ENCODE results near the gene GAL3ST1. TPM values are rescaled to one million over a fixed set of nuclear protein-coding genes. Genes with fewer than 3 reads are reported as not detected.
"Not testable (repeated sequence)": the region's sequence is repeated elsewhere in the genome, so short reads cannot be mapped to it uniquely, and the experiment has no call there.

The GAL3ST1 gene
- total RNA-seq, 1 donor from 2014 or later: under 0.01 TPM

DNA sequence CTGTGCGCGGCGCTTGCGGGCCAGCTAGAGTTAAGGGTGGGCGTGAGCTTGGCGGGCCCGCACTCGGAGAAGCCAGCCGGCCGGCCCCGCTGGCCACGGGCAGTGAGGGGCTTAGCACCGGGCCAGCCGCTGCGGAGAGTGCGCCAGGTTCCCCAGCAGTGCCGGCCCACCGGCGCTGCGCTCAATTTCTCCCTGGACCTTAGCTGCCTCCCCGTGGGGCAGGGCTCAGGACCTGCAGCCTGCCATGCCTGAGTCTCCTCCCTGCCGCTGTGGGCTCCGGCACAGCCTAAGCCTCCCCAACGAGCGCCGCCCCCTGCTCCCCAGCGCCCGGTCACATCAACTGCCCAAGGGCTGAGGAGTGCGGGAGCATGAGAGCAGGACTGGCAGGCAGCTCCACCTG is 22.4 kb upstream of the GAL3ST1 start:
- DNase-seq (ENCODE audit: low read depth in 2 of 2): no peak

DNA sequence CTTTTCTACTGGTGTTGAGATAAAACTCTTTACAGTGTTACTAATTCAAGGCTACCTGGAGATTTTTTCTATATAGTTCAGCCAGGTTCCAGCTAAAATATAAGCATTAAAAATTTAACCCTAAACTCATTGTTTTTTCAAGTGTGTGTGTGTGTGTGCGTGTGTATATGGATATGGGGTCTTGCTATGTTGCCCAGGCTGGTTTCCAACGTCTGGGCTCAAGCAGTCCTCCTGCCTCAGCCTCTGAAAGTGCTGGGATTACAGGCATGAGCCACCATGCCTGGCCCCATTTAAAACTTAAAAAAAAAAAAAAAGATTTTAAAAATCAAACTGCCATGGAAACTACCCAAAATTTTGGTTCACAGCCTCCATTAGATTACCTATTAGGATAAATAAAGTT is 21.7 kb upstream of the GAL3ST1 start:
- no peak for DNase-seq (ENCODE audit: low read depth in 2 of 2)

DNA sequence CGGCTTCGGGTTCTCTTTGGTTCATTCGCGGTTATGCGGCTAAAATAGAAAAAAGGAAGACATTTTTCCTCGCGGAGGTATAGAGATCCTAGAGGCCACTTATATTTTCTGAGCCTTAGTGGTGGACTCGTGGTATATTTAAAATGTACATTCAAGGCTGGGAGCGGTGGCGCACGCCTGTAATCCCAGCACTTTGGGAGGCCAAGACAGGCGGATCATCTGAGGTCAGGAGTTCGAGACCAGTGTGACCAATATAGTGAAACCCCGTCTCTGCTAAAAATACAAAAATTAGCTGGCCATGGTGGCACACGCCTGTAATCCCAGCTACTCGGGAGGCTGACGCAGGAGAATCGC is 17.9 kb upstream of the GAL3ST1 start:
- not testable (repeated sequence) for DNase-seq (ENCODE audit: low read depth in 2 of 2)

DNA sequence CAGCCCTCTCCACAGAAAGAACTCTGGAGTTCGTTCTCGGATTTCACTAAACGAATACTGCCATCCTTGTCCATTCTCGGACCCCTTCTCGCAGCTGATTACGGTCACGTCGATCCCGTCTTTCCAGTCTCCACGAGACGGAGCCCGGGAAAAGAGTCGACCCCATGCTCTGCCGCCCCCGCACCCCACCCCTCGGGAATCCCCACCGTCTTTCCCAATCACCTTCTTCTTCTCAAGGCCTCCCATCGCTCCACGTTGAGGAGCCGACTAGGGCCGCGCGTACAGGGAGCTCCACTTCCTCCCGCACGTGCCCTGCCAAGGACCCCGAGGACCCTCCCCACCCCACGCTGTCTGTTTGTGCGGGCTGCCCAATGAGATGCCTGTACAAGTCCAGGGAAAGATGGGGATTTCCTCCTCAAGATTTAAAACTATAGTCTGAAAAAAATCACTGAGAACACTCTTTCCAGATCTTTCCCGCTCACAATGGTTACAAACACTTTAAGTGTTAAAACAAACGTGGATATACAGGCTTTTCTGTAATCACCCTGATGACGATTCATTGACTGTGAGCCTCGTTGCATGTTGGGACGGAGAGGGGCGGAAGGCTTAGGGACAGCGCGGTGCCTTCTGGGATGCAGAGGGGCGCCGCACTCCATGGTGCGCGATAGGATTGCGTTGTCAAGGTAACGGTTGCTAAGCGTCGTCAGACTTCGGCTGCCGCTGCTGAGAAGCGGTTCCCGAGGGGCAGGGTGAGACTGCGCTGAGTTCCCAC is 17.3 kb upstream of the GAL3ST1 start, which contains the start of gene PES1:
Gene PES1 (minus strand): TSS at position 323 of the 772 bp plus-strand sequence. CDS start 77 bp downstream, at position 246.
- DNase-seq (ENCODE audit: low read depth in 2 of 2): peak; percentile 99 to 100

DNA sequence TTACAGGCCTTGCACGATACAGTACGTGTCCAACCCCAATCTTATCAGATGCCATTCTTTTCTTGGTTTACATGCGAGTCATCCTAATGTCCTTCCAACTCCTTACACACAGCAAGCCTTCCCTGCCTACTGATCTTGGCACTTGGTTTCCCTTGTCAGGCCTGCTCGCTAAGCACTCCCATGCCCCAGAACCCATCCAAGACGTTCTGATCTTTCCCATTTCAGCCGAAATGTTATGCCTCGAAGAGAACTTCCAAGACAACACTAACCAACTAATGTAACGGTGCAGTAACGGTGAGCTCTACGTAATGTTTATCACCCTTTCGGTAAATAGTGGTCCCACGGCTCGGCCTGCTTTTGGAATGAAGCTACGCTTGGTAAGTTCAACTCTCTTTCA is 16.7 kb upstream of the GAL3ST1 start:
- DNase-seq (ENCODE audit: low read depth in 2 of 2): peak; percentile 36 to 51

DNA sequence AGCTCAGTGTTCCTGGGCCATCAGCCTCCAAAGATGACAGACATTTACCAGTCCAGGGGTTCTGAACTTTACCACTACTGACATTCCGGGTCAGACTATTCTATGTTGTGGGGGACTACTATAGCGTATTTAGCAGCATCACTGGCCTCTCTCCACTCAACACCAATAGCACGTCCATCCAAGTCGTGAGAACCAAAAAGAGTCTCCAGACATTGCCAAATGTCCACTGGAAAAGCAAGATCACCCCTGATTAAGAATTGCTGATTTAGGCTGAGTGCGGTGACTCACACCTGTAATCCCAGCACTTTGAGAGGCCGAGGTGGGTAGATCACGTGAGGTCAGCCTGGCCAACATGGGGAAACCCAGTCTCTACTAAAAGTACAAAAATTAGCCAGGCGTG is 11.9 kb upstream of the GAL3ST1 start:
- DNase-seq (ENCODE audit: low read depth in 2 of 2): no peak

DNA sequence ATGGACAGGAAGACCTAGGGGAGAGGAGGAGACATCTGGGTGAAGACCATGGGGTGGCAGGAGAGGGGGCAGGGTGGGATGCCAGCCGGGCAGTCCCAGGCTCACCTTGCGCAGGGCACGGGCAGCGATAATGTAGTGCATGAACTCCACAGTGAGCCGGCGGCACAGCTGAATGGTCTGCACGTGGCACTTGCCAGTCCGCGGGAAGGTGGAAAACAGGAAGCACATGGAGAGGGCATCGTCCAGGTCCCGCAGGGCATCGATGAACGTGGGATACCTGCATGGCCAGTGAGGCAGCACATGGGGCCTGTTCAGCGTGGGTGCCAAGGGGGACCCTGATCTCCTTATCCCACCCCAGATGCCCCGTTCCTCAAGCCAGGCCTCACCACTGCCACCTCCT is 10.0 kb upstream of the GAL3ST1 start:
- no peak for DNase-seq (ENCODE audit: low read depth in 2 of 2)

DNA sequence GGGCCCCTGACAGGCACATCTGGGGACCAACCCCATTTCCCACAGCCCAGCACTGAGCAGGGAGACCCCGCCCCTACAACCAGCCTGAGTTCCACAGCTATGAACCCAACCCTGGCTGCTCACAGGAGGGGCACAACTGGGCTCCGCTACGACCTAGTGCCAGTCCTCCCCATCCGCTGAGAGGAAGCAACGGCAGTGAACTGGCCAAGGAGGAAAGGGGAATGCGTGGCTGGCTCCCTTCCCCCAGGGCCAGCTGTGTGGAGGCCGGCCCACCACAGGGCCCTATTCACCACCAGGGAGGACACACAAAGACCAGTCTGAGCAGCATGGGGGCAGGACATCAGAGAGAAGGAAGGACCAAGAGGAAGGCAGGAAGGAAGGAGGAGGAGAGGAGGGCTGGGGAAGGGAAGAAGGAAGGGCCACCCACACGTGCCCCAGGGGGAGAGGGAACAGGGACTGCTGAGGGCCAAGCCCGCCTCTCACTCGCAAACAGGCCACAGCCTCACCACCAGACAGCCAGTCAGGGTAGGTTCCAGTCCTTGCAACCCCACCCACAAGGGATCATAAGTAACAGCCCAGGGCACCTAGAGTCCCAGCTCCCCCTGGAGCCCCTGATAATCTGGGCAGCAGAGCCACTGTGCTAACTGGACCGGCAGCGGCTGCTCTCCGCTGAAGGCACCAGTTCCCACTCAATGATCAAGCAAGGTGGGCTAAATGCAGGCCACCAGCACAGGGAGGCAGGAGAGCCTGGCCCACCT is 8.5 kb upstream of the GAL3ST1 start:
- DNase-seq (ENCODE audit: low read depth in 2 of 2): peak in 1 of 2 donors; percentile 43

DNA sequence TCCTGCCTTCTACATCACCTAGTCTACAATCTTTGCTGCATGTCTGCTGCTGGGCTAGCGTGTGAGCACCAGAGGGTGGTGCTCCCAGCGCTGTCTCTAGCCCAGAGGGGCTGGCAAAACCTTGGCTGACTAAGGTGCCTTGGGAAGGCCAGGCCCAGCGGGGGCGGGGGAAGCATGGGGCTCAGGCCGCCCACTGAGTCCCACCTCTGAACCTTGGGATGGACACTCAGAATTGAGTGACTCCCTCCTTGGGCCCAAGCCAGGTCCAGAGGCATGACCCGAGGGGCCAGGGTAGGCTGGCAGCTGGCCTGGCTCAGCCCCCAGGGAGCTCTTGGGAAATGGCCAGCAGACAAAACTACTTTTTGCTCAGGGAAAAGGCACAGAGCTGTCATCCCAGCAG is 7.6 kb upstream of the GAL3ST1 start:
- no peak for DNase-seq (ENCODE audit: low read depth in 2 of 2)

DNA sequence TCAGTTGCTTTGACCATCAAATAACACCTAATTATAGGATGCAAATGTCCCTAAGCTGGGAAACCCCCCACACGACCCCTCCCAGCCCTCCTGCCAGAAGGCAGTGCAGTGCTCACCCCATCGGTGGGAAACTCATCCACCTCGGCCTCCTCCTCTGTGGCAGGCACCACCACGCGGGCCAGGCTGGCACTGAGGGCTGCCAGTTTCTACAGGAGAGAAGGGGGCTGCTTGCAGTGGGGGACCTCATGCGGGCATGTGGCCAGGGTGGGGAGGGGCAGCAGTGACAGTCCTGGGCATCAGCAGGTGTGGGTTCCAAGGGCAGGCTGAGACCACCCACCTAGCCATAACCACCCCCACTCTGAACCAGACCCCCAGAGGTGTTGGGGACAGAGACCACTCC is 6.4 kb upstream of the GAL3ST1 start:
- DNase-seq (ENCODE audit: low read depth in 2 of 2): no peak

DNA sequence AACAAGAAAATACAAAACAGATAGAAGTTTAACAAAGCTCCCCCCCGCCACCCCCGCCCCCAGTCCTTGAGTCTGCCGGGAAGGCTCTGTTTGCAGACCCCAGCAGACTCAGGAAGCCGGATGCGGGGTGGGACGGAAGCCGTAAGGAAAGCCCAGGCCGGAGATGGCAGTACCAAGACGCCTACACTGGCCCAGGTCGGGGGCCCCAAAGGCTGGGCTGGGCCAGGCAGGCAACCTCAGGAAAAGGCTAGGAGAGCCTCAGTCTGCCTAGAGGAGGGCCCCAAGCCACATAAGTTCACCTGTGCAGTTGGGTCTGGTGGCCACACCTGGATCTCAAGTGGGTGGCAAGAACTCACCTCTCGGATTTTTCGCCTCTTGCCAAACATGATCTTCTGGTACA is 4.0 kb upstream of the GAL3ST1 start:
- no peak for DNase-seq (ENCODE audit: low read depth in 2 of 2)

DNA sequence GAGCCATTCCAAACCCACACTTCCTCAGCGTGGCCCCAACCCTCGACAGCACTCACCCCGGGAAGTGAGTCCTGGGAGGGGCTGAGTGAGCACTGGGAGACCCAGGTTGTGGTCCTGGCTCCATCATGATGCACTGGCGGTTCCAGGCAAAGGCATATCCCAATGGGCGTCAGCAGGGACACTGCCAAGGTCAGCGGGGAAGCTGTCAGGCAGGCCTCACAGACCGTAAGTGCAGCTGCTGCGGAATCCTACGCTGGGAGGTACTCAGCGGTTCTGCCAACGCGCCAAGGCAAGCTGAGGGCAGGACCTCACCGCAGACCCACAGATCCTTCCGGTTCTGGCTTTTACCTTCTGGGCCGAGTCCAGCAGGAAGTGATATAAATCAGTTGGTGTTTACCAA is 1.4 kb upstream of the GAL3ST1 start:
- DNase-seq (ENCODE audit: low read depth in 2 of 2): no peak

DNA sequence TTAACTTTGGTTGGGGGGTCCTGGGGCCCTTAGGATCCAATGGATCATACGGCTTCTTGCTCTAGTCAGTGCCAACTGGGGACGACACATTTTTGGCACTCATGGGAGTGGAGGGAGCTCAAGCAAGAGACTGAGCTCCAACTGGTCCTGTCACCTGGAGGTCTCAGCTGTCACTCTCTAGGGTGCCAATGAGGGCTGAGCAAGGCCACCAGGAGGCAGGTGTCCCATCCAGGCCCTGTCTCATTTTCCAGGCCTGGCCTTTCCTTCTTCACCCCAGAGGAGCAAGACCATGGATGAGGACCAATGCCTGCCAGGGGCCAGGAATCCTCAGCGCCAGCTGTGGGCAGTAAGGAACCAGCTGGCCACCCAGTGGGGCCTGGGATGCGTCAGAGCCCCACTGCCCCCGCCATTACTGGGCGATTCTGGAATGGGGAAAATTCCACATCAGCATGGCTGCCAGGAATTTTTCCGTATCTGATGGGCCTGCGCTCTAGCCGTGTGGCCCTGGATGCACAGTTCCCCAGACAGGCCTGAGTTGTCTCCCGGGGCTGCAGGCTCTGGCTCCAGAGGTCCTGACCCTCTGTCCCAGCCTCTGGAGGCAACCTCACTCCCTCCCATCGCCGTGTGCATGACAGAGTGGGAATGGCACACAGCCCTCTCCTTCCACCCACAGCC is 669 bp upstream of the GAL3ST1 start:
- peak in 1 of 2 donors; percentile 71 for DNase-seq (ENCODE audit: low read depth in 2 of 2)

DNA sequence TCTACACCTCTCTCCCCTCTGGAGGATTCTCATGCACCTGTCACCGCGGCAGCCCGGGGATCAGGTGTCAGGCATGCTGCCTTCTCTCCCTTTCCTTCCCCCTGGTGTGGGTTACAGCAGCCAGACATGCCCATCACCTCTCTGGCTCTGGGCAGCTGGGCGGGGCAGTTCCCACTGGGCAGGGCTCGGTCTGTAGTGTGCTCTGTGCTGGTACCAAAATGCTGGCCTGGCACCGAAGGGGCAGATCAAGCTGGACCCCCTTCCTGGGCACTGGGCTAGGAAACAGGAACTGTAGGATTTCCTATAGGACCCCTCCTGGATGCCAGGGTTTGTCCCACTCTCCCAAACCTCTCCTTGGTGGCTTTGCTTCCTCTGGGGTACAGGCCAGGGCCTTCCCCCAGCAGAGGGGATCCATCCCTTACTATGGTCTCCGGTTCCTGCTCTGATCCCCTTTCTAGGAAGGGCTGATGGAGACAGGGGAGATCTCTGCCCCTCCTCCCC is 821 bp downstream of the GAL3ST1 start:
- DNase-seq (ENCODE audit: low read depth in 2 of 2): no peak

DNA sequence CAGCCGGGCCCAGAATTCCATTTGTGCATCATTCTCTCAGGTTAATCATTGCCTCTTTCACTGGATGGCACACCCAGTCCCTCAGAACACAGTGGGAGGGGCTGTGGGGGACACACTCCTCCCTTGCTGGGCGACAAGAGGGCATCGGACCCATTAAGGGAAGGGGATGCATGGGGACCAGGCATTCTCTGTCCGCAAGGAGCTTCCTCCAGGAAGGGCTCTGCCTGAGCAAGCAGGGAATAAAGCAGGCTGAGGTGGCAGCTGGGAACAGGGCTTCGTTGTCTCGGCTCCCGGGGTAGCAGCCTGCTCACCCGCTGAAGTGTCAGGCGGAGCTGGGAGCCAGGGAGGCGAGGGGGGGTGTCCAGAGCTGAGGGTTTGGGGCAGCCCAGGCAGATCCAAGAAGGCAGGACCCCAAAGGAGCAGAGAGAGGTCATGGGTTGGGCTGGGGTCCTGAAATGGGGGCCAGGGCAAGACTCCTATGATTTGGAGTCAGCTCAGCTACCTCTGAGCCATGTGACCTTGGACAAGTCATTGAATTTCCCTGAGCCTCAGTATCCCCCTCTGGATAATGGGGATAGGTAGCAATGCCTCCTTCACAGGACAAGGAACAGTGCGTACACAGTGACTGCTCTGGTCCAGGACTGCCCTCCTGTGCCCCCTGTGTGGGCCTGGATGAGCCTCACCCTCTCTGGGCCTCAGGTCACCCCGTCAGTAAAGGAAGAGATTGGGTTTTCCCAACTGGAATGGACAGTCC is 1.4 kb downstream of the GAL3ST1 start:
- DNase-seq (ENCODE audit: low read depth in 2 of 2): no peak

DNA sequence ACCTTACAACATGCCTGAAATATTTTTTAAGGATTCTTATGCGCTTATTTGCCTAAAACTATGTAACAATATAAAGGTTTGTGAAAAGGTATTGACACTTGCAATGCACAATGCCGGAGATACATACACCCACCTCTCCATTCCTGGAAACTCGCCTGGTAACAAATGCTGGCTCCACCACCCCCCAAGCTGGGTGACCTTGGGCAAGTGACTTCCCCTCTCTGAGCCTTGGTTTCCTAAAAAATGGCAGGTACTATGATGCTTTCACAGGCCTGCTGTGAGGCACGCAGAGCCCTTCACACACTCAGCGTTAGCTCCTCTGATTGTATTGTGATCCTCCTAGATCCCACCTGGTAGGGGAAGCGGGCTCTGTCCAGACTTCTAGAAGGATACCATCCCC is 2.3 kb downstream of the GAL3ST1 start:
- no peak for DNase-seq (ENCODE audit: low read depth in 2 of 2)

DNA sequence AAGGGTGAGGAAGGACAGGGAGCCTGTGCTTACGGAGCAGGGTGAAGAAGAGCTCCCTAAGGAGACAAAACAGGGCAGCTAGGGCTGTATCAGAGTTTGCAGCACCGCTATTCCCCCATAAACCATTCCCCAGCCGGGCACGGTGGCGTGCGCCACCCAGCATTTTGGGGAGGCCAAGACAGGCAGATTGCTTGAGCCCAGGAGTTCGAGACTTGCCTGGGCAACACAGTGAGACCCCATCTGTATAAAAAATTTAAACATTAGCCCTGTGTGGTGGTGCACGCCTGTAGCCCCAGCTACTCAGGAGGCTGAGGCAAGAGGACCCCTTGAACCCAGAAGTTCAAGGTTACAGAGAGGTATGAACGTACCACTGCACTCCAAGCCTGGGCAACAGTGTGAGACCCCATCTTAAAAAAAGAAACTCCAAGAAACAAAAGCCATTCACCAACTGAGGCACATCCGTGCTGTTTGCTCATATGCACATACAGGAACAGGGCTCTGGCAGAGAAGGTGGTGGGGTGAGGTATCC is 4.7 kb downstream of the GAL3ST1 start:
- no peak for DNase-seq (ENCODE audit: low read depth in 2 of 2)

DNA sequence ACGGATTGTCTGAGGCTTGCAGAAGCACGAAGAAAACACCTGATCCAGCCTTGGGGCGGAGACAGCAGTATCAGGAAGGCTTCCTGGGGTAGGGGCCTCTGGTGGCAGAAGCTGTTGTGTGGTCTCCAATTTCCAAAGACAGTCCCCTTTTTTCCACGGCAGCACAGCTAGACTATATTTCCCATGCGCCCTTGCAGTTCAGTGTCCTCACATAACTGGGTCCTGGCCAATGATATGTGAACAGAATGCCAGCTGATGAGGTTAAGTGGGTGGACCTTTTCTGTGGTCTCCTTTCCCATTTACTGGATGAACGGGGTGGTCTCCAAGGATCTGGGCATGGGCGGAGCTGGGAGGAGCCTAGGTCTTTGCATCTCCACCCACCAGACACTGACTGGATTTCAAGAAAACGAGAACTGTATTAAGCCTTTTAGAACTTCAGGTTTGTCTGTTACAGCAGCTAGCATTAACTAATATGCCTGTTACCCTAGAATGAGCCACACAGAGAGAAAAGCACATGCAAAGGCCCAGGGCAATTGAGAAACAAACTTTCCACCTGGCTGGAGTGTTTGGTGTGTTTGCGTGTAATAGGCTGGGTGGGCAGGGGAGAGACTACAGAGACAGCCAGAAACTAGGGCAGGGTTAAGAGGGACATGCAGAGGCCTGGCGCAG is 6.2 kb downstream of the GAL3ST1 start:
- no peak for DNase-seq (ENCODE audit: low read depth in 2 of 2)

DNA sequence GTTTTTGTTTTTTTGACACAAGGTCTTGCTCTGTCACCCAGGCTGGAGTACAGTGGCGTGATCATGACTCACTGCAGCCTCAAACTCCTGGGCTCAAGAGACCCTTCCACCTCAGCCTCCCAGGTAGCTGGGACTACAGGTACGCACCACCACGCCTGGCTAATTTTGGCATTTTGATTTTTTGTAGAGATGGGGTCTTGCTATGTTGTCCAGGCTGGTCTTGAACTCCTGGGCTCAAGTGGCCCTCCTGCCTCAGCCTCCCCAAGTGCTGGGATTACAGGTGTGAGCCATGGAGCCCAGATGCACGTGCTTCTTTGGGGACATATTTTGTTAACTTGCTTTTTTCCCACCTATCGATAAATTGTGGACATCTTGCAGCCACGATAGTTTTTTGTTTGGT is 7.2 kb downstream of the GAL3ST1 start:
- not testable (repeated sequence) for DNase-seq (ENCODE audit: low read depth in 2 of 2)

DNA sequence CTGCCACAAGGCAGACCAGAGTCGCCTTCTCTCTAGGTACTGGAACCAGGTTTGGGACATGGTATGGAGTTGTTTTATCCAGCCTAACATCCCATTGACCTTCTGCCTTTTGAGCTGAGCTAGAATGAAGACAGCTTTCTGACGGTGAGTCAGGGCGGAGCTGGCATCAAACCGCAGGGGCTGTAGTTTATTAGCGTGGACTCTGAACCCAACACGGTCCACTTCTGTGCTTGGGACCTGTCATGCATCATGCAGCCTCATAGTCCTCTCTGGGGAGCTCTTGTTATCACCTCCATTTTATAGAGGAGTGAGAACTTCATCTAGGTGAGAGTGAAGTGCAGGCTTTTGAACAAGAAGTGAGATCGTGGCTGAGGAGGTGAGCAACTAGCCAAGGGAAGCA is 8.3 kb downstream of the GAL3ST1 start:
- DNase-seq (ENCODE audit: low read depth in 2 of 2): no peak

DNA sequence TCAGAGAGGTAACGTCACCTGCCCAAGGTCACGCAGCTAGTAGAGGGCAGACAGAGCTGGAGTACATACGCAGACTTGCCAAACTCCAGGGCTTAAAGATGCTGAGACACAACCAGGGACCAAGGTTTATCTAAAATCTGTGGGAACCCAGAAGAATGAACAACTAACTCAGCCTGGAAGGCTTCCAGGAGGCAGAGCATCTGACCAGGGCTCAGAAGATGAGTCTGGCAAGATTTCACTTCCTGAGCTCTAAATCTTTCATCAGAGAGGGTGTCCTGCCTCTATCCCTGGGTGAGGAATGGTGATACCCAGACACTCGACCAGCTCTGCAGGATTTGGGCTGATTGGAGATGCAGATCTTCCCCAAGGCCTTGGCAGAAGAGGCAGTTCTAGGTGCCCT is 9.1 kb downstream of the GAL3ST1 start:
- no peak for DNase-seq (ENCODE audit: low read depth in 2 of 2)

Measured in lung microvascular endothelial cell (primary cell).